ENCODE data around the gene COL6A2. TPM values are rescaled to one million over a fixed set of nuclear protein-coding genes. Genes with fewer than 3 reads are reported as not detected.
A peak's percentile ranks its signal among the peaks of the same experiment; 100 is the strongest.

Gene COL6A2
- total and polyA plus RNA-seq, 2 of the 4 experiments (the other 2 are of a cell fraction) = 208 to 1,065 TPM

DNA sequence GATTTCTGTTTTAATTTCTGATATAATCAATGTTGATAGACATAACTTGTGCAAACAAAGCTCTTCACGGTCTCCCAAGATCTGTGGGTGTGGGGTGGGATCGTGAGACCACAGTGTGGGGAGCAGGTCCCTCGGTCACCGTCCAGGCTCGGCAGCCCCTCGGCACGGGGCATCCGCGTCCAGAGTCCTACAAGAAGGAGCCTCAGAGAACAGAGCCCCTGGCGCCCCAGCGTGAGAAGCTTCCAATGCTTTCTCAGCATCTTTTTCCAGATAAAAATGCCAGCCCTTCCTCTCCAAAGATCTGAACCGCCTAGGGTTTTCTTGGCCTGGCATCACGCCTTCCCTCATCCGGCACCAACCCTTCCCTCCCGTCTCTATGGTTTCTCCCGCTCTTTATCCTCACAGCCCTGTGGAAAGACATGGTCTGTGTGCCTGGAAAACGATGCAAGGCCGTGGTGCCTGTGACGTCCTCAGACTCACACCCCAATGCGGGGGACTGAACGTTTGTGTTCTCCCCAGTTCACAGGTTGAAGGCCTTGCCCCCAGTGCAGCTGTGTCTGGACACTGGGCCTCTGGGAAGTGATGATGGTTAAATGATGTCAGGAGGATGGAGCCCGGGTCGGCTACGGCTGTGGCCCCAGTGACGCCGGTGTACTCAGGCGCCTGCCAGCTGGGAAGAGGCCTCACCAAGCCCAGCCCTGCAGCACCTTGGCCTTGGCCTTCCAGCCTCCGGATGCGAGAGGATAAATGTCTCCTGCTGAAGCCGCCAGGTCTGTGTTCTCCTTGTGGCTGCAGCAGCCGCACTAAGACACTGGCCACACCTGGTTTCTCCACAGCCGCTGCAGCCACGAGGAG lies 45.9 kb upstream of the COL6A2 start:
- WGBS, 2 experiments (ENCODE audit: extremely low coverage in 2 of 2, insufficient read length in 1 of 2) = 90% methylated on average over 5 of the region's 33 CpGs; no CpG with 5 or more reads in 1 of the 2 experiments
- Histone ChIP-seq H4K8ac (ENCODE audit: low read depth in 2 of 2, low read length in 2 of 2) (peak overlapping the region; percentile 46 to 64; a peak in 2 of 4 replicates), H3K79me1 (ENCODE audit: low read depth in 1 of 2, low read length in 2 of 2) (peaks cover 9 to 53% of the 10 kb centered on the region in 2 experiments; a peak in 3 of 4 replicates), H3K4me2 (ENCODE audit: low read depth, low read length) (no peak overlapping the region), H3K4me3 (ENCODE audit: insufficient read depth, low read depth, low read length) (no peak overlapping the region), H2AFZ (replicated peaks; ENCODE audit: low read length, poor library complexity) (peak overlapping the region; percentile 26), H3K56ac (ENCODE audit: extremely low read depth, insufficient read depth, low read length) (no peak overlapping the region), H3K27me3 (ENCODE audit: control insufficient read depth, insufficient read depth, low read length) (no peaks in the 10 kb centered on the region), H3K4ac (ENCODE audit: low read depth, low read length) (peak overlapping the region; percentile 70), H3K9me1 (ENCODE audit: insufficient read depth, low read length) (peaks cover 17% of the 10 kb centered on the region), H2BK20ac (ENCODE audit: low read depth, low read length) (peak overlapping the region; percentile 85), H3K36me3 (ENCODE audit: control insufficient read depth, insufficient read depth, low read length) (no peaks in the 10 kb centered on the region), H4K91ac (ENCODE audit: insufficient read depth, low read depth, low read length) (peak overlapping the region; percentile 88), H4K20me1 (ENCODE audit: insufficient read depth, low read length) (0 out of 2 replicates have a peak, but pooled peaks cover 3% of the 10 kb centered on the region), H3K18ac (ENCODE audit: low read depth, low read length) (peak overlapping the region; percentile 38; the same call in 1 of the 2 replicates), H2BK5ac (ENCODE audit: low read depth, low read length, poor library complexity, severe bottlenecking) (peak overlapping the region; percentile 9), H2AK5ac (ENCODE audit: low read depth, low read length) (peak overlapping the region; percentile 100), H4K5ac (ENCODE audit: low read depth, low read length) (no peak overlapping the region; the same call in 1 of the 2 replicates), H3K14ac (replicated peaks; ENCODE audit: low read depth, low read length) (peak overlapping the region; percentile 38; the same call in 1 of the 2 replicates), H3K9me3 (ENCODE audit: control insufficient read depth, insufficient read depth, low read length) (no peaks in the 10 kb centered on the region), H2BK120ac (ENCODE audit: low read depth, low read length) (peak overlapping the region; percentile 100), H2AK9ac (replicated peaks; ENCODE audit: low read depth, low read length, poor library complexity) (peak overlapping the region; percentile 74), H2BK15ac (ENCODE audit: low read depth, low read length) (peak overlapping the region; percentile 93; the same call in 2 of the 3 replicates), H3K9ac (ENCODE audit: low read depth, low read length) (no peak overlapping the region), H3K27ac (ENCODE audit: insufficient read depth, low read length) (no peak overlapping the region; the same call in 1 of the 2 replicates), H3K23ac (ENCODE audit: low read depth, low read length) (peak overlapping the region; percentile 27; the same call in 1 of the 2 replicates), H3K4me1 (ENCODE audit: control insufficient read depth, insufficient read depth, low read length) (peaks cover 44% of the 10 kb centered on the region)
- no peak for ATAC-seq (ENCODE audit: low read depth)
- no TSS peak for BruUV-seq (replicated peaks)
- intact Hi-C loops (cut with micrococcal nuclease) = no loop called here
- no peak for DNase-seq
- POLR2A ChIA-PET (ENCODE audit: unreplicated experiment) = no interaction called here
- dilution Hi-C loops (cut with HindIII; ENCODE audit: low sequenced_read_pairs, unreplicated experiment) = no loop called here
- in situ Hi-C loops (cut with MboI; ENCODE audit: low sequenced_read_pairs) = no loop called here
- CTCF ChIA-PET = interaction anchor here (1.3 kb wide), 1 partner anchor 71 kb away, joined by 3 read pairs; the partner anchor contains the start of gene COL6A1
- no peak for TF ChIP-seq SMC3 (IDR thresholded peaks at IDR 0.05; ENCODE audit: low read depth, low read length)
- TF ChIP-seq, protein P1, sequence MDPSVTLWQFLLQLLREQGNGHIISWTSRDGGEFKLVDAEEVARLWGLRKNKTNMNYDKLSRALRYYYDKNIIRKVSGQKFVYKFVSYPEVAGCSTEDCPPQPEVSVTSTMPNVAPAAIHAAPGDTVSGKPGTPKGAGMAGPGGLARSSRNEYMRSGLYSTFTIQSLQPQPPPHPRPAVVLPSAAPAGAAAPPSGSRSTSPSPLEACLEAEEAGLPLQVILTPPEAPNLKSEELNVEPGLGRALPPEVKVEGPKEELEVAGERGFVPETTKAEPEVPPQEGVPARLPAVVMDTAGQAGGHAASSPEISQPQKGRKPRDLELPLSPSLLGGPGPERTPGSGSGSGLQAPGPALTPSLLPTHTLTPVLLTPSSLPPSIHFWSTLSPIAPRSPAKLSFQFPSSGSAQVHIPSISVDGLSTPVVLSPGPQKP (IDR thresholded peaks at IDR 0.05; ENCODE audit: borderline replicate concordance, low read depth, low read length) = no peak
- no peak for TF ChIP-seq MXI1 (IDR thresholded peaks at IDR 0.05; ENCODE audit: borderline replicate concordance, low read depth, low read length)
- no peak for TF ChIP-seq BHLHE40 (IDR thresholded peaks at IDR 0.05; ENCODE audit: low read depth, low read length)
- no peak for TF ChIP-seq RCOR1 (IDR thresholded peaks at IDR 0.05; ENCODE audit: insufficient replicate concordance, low read length)
- TF ChIP-seq POLR2A (IDR thresholded peaks at IDR 0.05; ENCODE audit: low read depth, low read length) = no peak
- no peak for TF ChIP-seq CEBPB (IDR thresholded peaks at IDR 0.05; ENCODE audit: low read depth, low read length)
- TF ChIP-seq, protein P2, sequence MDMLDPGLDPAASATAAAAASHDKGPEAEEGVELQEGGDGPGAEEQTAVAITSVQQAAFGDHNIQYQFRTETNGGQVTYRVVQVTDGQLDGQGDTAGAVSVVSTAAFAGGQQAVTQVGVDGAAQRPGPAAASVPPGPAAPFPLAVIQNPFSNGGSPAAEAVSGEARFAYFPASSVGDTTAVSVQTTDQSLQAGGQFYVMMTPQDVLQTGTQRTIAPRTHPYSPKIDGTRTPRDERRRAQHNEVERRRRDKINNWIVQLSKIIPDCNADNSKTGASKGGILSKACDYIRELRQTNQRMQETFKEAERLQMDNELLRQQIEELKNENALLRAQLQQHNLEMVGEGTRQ (IDR thresholded peaks at IDR 0.05; ENCODE audit: low read depth, low read length) = no peak
- no peak for TF ChIP-seq RFX5 (IDR thresholded peaks at IDR 0.05; ENCODE audit: low read depth, low read length)
- no peak for TF ChIP-seq NFE2L2 (IDR thresholded peaks at IDR 0.05; ENCODE audit: low read depth, low read length)
- TF ChIP-seq RAD21 (IDR thresholded peaks at IDR 0.05; ENCODE audit: low read length) = no peak
- no peak for TF ChIP-seq MAFK (IDR thresholded peaks at IDR 0.05; ENCODE audit: low read depth, low read length)
- TF ChIP-seq FOS (IDR thresholded peaks at IDR 0.05; ENCODE audit: low read depth, low read length) = no peak
- TF ChIP-seq CHD1 (IDR thresholded peaks at IDR 0.05; ENCODE audit: low read depth, low read length) = no peak
